K562 (cell line): ENCODE measurements around the gene B3GAT3. TPM values are rescaled to one million over a fixed set of nuclear protein-coding genes. Genes with fewer than 3 reads are reported as not detected.
A peak's percentile ranks its signal among the peaks of the same experiment; 100 is the strongest.

ENCODE experiments used
- ATAC-seq: fragments of 200-7000 bp; cut with Tn5 transposase; 3 replicates; pipeline ENCODE4 v1.9.1; 2020; ENCODE audit warnings: moderate library complexity
- BruUV-seq: library from RNA; stranded (reverse); fragments of 400-500 nt; replicated peaks from 2 replicates; lab custom pipeline; 2021; lab: Mats Ljungman, UMichigan
- CTCF ChIA-PET: fragments of 300-600 bp; formaldehyde crosslinking; extraction: SDS; loops from one replicate; lab custom pipeline; 2021; ENCODE audit warnings: low intra/inter-chr PET ratio; lab: Yijun Ruan, JAX
- POLR2A ChIA-PET: fragments of 300-600, 350-650 bp; sonication (Branson Sonifier 250); formaldehyde crosslinking; extraction: SDS; loops from one replicate; lab custom pipeline; 2021; ENCODE audit warnings: antibody characterized with exemption, inconsistent platforms; lab: Yijun Ruan, JAX
- DNase-seq, 4 experiments: peaks; one replicate each; pipeline versions ENCODE4 v3.0.0 to v3.0.0-alpha.2; 2011 to 2018; ENCODE audit warnings: low spot score in 3 of 4, mixed read lengths in 3 of 4; ENCODE audit errors: extremely low read depth in 1 of 4
- FAIRE-seq: peaks from 2 replicates; lab custom pipeline; 2011; peaks lifted over from hg19 to GRCh38; lab: Jason Lieb, UNC
- H2AFZ ChIP-seq: 2 replicates; pipeline ENCODE4 v1.6.0; 2011; ENCODE audit warnings: low read depth, low read length, control low read depth, inconsistent platforms
- H3K27ac ChIP-seq: fragments of 200-600 bp; 3 replicates; pipeline ENCODE4 v1.8.0; 2011; ENCODE audit warnings: low read depth, mild to moderate bottlenecking, control low read depth, inconsistent platforms, low read length, moderate library complexity, mixed read lengths; ENCODE audit errors: extremely low read depth
- H3K27me3 ChIP-seq, 2 experiments: fragments of 300-600 bp in 1 of 2; 2 replicates in 1 of 2; 3 replicates in 1 of 2; pipeline versions ENCODE4 v1.6.0 to v1.8.0; 2011; ENCODE audit warnings: inconsistent platforms in 2 of 2, low read length in 2 of 2, mild to moderate bottlenecking in 1 of 2, mixed read lengths in 1 of 2, moderate library complexity in 1 of 2; ENCODE audit not compliant: control insufficient read depth in 2 of 2, insufficient read depth in 2 of 2
- H3K36me3 ChIP-seq: fragments of 300-600 bp; 3 replicates; pipeline ENCODE4 v1.8.0; 2011; ENCODE audit warnings: mild to moderate bottlenecking, low read length, inconsistent platforms; ENCODE audit not compliant: control insufficient read depth, insufficient read depth
- H3K4me1 ChIP-seq, 2 experiments: fragments of 200-600 bp in 1 of 2; replicated peaks in 1 of 2; 2 replicates in 1 of 2; 3 replicates in 1 of 2; pipeline versions ENCODE4 v1.5.1 to v1.8.0; 2011; ENCODE audit warnings: inconsistent platforms in 2 of 2, low read length in 2 of 2, mild to moderate bottlenecking in 1 of 2, mixed read lengths in 1 of 2, moderate library complexity in 1 of 2; ENCODE audit not compliant: control insufficient read depth in 2 of 2, insufficient read depth in 2 of 2
- H3K4me2 ChIP-seq: 2 replicates; pipeline ENCODE4 v1.6.1; 2011; ENCODE audit warnings: low read length, control low read depth, inconsistent platforms, mixed read lengths; ENCODE audit not compliant: insufficient read depth
- H3K4me3 ChIP-seq: fragments of 200-600 bp; sonication (generic), shearing (Covaris generic); 2 replicates; pipeline ENCODE4 v1.5.1; 2016; ENCODE audit warnings: control low read depth, inconsistent platforms
- H3K79me2 ChIP-seq: fragments of 200-600 bp; 3 replicates; pipeline ENCODE4 v1.8.0; 2011; ENCODE audit warnings: low read length, inconsistent platforms; ENCODE audit not compliant: control insufficient read depth, insufficient read depth
- H3K9ac ChIP-seq, 2 experiments: 2 replicates each; pipeline versions ENCODE4 v1.6.0 to v1.6.1; 2011; ENCODE audit warnings: low read depth in 2 of 2, low read length in 2 of 2, control low read depth in 1 of 2, inconsistent platforms in 1 of 2, mild to moderate bottlenecking in 1 of 2, mixed read lengths in 1 of 2; ENCODE audit not compliant: insufficient read depth in 1 of 2
- H3K9me1 ChIP-seq: one replicate; pipeline ENCODE4 v1.6.0; 2011; ENCODE audit warnings: inconsistent platforms, mild to moderate bottlenecking, low read length, moderate library complexity; ENCODE audit not compliant: control insufficient read depth, insufficient read depth
- H3K9me3 ChIP-seq: replicated peaks from 2 replicates; pipeline ENCODE4 v1.5.1; 2011; ENCODE audit warnings: low read depth, low read length, inconsistent platforms; ENCODE audit not compliant: control insufficient read depth, insufficient read depth
- H4K20me1 ChIP-seq: replicated peaks from 2 replicates; pipeline ENCODE4 v1.6.1; 2011; ENCODE audit warnings: low read length, inconsistent platforms, mixed read lengths; ENCODE audit not compliant: control insufficient read depth, insufficient read depth
- ARNT ChIP-seq, 2 experiments: fragments of 450-650 bp; IDR thresholded peaks; 2 replicates each; pipeline ENCODE4 v1.6.1; 2016; ENCODE audit warnings: mild to moderate bottlenecking in 1 of 2
- CREB3L1 ChIP-seq: fragments of 450-650 bp; IDR thresholded peaks from 2 replicates; pipeline ENCODE4 v1.6.1; 2014; ENCODE audit warnings: low read depth, mild to moderate bottlenecking, moderate library complexity, borderline replicate concordance
- LEF1 ChIP-seq: fragments of 450-650 bp; IDR thresholded peaks from 2 replicates; pipeline ENCODE4 v1.6.1; 2016; ENCODE audit warnings: mild to moderate bottlenecking
- NFATC3 ChIP-seq: fragments of 450-650 bp; IDR thresholded peaks from 2 replicates; pipeline ENCODE4 v1.6.1; 2017; ENCODE audit warnings: mild to moderate bottlenecking
- POLR2AphosphoS5 ChIP-seq: IDR thresholded peaks from 2 replicates; pipeline ENCODE4 v1.6.1; 2011; ENCODE audit warnings: mild to moderate bottlenecking, low read depth, low read length, moderate library complexity; ENCODE audit not compliant: control insufficient read depth, insufficient read depth
- RBM39 ChIP-seq: fragments of 200-400 bp; formaldehyde crosslinking; optimal IDR thresholded peaks from 2 replicates; pipeline ENCODE3; 2018; ENCODE audit warnings: low read depth, low read length
- TAF15 ChIP-seq: fragments of 200-400 bp; formaldehyde crosslinking; IDR thresholded peaks from 2 replicates; pipeline ENCODE4 v1.6.1; 2017; ENCODE audit warnings: mild to moderate bottlenecking, low read depth, low read length, moderate library complexity
- XRCC5 ChIP-seq: fragments of 200-400 bp; formaldehyde crosslinking; IDR thresholded peaks from 2 replicates; pipeline ENCODE4 v1.6.1; 2017; ENCODE audit warnings: low read depth, mild to moderate bottlenecking, low read length
- ZNF318 ChIP-seq, 2 experiments: fragments of 450-650 bp; IDR thresholded peaks; 2 replicates each; pipeline ENCODE4 v1.6.1; 2016; ENCODE audit warnings: mild to moderate bottlenecking in 2 of 2, borderline replicate concordance in 1 of 2, low read depth in 1 of 2, moderate library complexity in 1 of 2
- ZNF41 ChIP-seq: fragments of 250-450 bp; sonication (Bioruptor Pico); conservative IDR thresholded peaks from 2 replicates; pipeline ENCODE4 v1.4.0; 2020; ENCODE audit warnings: mild to moderate bottlenecking
- WGBS: fragments of 100-300 bp; shearing (Covaris generic); methylation state at CpG from one replicate; pipeline ENCODE4 v1.1.6; 2016; ENCODE audit warnings: low coverage, mixed read lengths; ENCODE audit not compliant: insufficient coverage; ENCODE audit errors: missing lambda C conversion rate; 5-methylcytosine and 5-hydroxymethylcytosine counted together
- in situ Hi-C: fragments of 300-500 bp; cut with MboI; formaldehyde crosslinking; loops from 4 replicates; pipeline ENCODE4 v1.15.0; 2018; ENCODE audit warnings: inconsistent platforms, mixed read lengths
- intact Hi-C: fragments of 100-400 bp; cut with micrococcal nuclease; formaldehyde crosslinking; loops from 2 replicates; pipeline ENCODE4 v1.14.2; 2022
- polyA plus RNA-seq, 8 experiments: library from polyadenylated mRNA; depleted of rRNA in 4 of 8; stranded (reverse) in 5 of 8; unstranded in 3 of 8; fragments of >200 nt; fragmentation: Nextera tagmentation in 2 of 8; fragmentation: Illumina TruSeq in 1 of 8; extraction: Ambion mirVana in 2 of 8; extraction: Trizol in 1 of 8; gene quantifications; 2 replicates each; pipeline versions ENCODE4 v1.2.1 to v1.2.3, GENCODE V29; 2011 to 2014; ENCODE audit warnings: inconsistent platforms in 1 of 8, missing spikeins in 1 of 8
- total RNA-seq, 7 experiments: library from RNA; depleted of rRNA in 6 of 7; stranded (reverse); fragments of >200 nt in 6 of 7; fragmentation: Illumina TruSeq in 2 of 7; extraction: Trizol in 2 of 7; gene quantifications; 2 replicates each; pipeline versions ENCODE4 v1.2.1 to v1.2.3, GENCODE V29; 2011 to 2021; ENCODE audit warnings: low replicate concordance in 1 of 7

B3GAT3 gene
- total and polyA plus RNA-seq, 9 of the 15 experiments (the other 6 are each of a cell fraction or from before 2014, with no cell fraction given), result 0.30 to 64.0 (median 21.4) TPM

- H3K79me2 ChIP-seq, result peaks cover 46% of the 10 kb centered on the region
- H3K9me3 ChIP-seq, result no peaks in the 10 kb centered on the region
- 17% methylated on average over 5 of the region's 7 CpGs for WGBS
- peak overlapping the region; percentile 33 to 95; a peak in 3 of 4 replicates for H3K9ac ChIP-seq
- peaks cover 14 to 27% of the 10 kb centered on the region in 2 experiments; a peak in 4 of 5 replicates for H3K4me1 ChIP-seq
- H3K9me1 ChIP-seq, result no peaks in the 10 kb centered on the region
- H3K36me3 ChIP-seq, result peaks cover 73% of the 10 kb centered on the region
- H2AFZ ChIP-seq, result no peak overlapping the region
- ATAC-seq (peak; percentile 81), DNase-seq (peak; percentile 95 to 99 (median 97)), FAIRE-seq (peak; percentile 100)
- ChIA-PET CTCF (interaction anchor here (0.7 kb wide), 1 partner anchor 9 kb away, joined by 3 read pairs; no protein-coding TSS in a partner anchor), POLR2A (interaction anchor here (0.5 to 1.6 kb wide), 9 partner anchors 13 to 1685 kb away, joined by 3 to 6 read pairs (median 3); partner anchors contain the start of genes C11orf98, CSKMT, EEF1G and TMEM109)
- peak overlapping the region; percentile 95; the same call in 1 of the 2 replicates for H3K4me3 ChIP-seq
- H3K4me2 ChIP-seq, result peak overlapping the region; percentile 95
- no peaks in the 10 kb centered on the region for H3K27me3 ChIP-seq
- peak overlapping the region; percentile 97 for H3K27ac ChIP-seq
- no peaks in the 10 kb centered on the region for H4K20me1 ChIP-seq
- in situ Hi-C loops, result no loop called here
- intact Hi-C loops, result loop anchor here (1.0 to 10.0 kb wide), 2 partner anchors 47 to 286 kb away; partner anchors contain the start of genes GANAB and SLC3A2
- no TSS peak for BruUV-seq
- TF ChIP-seq ARNT (IDR thresholded peaks at IDR 0.05), result peak; percentile 53 to 70; a peak in 2 of 4 replicates
- TF ChIP-seq CREB3L1, result peak; percentile 43; the same call in 1 of the 2 replicates
- no peak for TF ChIP-seq TAF15
- TF ChIP-seq LEF1, result peak; percentile 59; the same call in 1 of the 2 replicates
- TF ChIP-seq ZNF41 (CRISPR knock-in tag), result no peak
- TF ChIP-seq XRCC5, result peak; percentile 77; the same call in 1 of the 2 replicates
- TF ChIP-seq NFATC3, result no peak
- TF ChIP-seq POLR2AphosphoS5, result peak; percentile 56; the same call in 1 of the 2 replicates
- TF ChIP-seq RBM39, result peak; percentile 84
- 0 out of 4 replicates have a peak, but pooled peaks of 1 of the 2 experiments have one; percentile 28 for TF ChIP-seq ZNF318 (IDR thresholded peaks at IDR 0.05; ENCODE audit: borderline replicate concordance in 1 of 2, low read depth in 1 of 2)
Observed at GRCh38 chr11:62599069-62599696, 22.6 kb downstream of the B3GAT3 start.
